ENCODE measurements around the gene BCORL1. TPM values are rescaled to one million over a fixed set of nuclear protein-coding genes. Genes with fewer than 3 reads are reported as not detected.
A peak's percentile ranks its signal among the peaks of the same experiment; 100 is the strongest.

Gene BCORL1
- total RNA-seq, 1 donor from 2014 or later, result 40.9 TPM

DNA sequence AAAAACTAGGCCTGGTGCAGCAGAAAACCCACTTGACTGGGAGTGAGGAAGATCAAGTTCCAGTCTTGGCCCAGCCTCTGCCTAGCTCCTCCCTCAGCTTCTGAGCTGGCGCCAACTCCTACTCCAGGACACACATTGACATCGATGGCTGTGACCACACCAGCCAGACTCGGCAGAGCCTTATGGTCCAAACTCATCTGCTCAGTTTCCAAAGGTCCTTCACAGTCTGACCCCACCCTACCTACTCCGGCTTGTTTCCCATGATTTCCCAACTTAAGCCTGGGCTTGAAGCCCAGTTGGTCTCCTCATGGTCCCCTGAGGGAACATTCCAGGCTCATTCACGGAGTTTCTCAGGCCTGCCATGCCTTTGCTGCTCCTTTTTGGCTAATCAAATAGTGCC, 117.7 kb downstream of the BCORL1 start:
- no peak for DNase-seq (ENCODE audit: low spot score, unreplicated experiment)
- Mint-ChIP-seq H3K27me3 (no peaks in the 10 kb centered on the region), H3K36me3 (ENCODE audit: insufficient read depth) (no peaks in the 10 kb centered on the region), H3K27ac (no peak overlapping the region), H3K9me3 (ENCODE audit: low read depth) (peaks cover 12% of the 10 kb centered on the region), H3K4me1 (ENCODE audit: low read depth) (peaks cover 4% of the 10 kb centered on the region), H3K4me3 (ENCODE audit: low read depth) (no peak overlapping the region)
- TF ChIP-seq, protein P1, sequence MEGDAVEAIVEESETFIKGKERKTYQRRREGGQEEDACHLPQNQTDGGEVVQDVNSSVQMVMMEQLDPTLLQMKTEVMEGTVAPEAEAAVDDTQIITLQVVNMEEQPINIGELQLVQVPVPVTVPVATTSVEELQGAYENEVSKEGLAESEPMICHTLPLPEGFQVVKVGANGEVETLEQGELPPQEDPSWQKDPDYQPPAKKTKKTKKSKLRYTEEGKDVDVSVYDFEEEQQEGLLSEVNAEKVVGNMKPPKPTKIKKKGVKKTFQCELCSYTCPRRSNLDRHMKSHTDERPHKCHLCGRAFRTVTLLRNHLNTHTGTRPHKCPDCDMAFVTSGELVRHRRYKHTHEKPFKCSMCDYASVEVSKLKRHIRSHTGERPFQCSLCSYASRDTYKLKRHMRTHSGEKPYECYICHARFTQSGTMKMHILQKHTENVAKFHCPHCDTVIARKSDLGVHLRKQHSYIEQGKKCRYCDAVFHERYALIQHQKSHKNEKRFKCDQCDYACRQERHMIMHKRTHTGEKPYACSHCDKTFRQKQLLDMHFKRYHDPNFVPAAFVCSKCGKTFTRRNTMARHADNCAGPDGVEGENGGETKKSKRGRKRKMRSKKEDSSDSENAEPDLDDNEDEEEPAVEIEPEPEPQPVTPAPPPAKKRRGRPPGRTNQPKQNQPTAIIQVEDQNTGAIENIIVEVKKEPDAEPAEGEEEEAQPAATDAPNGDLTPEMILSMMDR (IDR thresholded peaks at IDR 0.05; ENCODE audit: unreplicated experiment), result no peak

DNA sequence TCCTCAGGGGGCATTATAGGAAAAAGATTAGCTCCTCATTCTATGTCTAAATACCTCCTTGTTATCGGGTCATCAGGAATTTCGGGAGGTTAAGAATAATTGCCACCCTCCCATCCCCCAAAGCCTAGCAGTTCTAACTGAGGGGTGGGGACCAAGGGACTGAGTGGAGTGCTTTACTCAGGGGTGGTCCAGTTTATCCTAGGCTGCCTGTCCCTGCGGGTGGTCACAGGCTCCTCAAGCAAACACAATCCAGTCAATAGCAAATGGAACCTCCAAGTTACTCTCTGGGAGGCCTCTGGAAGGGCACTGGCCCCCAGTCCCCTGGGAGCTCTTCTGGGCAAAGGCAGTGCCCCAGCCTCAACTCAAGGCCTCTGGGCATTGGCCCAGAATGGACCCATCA, 121.2 kb downstream of the BCORL1 start:
- TF ChIP-seq, protein P1 (IDR thresholded peaks at IDR 0.05; ENCODE audit: unreplicated experiment), result no peak
- H3K4me3 Mint-ChIP-seq (ENCODE audit: low read depth), result no peak overlapping the region
- DNase-seq (ENCODE audit: low spot score, unreplicated experiment), result no peak
- no peaks in the 10 kb centered on the region for H3K36me3 Mint-ChIP-seq (ENCODE audit: insufficient read depth)
- peaks cover 10% of the 10 kb centered on the region for H3K4me1 Mint-ChIP-seq (ENCODE audit: low read depth)
- H3K27ac Mint-ChIP-seq, result no peak overlapping the region
- no peaks in the 10 kb centered on the region for H3K27me3 Mint-ChIP-seq
- H3K9me3 Mint-ChIP-seq (ENCODE audit: low read depth), result peaks cover 12% of the 10 kb centered on the region

DNA sequence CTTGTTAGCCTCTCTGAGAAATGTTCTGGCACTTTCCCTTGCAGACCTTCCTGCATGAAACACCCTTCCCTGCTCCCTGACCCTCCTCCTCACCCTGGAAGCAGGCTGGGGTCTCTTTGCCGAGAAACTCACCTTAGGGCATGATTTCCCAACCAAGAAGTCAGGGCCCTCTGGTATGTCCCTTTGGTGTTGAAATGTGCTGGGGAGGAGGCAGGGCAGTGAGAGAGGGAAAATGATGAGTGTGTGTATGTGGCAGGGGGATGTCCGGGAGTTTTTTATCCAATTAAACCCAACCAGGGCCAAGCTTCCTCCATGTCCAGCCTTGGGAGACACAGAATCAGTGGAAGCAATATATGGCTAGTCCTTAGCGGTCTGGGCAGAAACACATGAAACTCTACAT, 122.8 kb downstream of the BCORL1 start:
- no peak overlapping the region for H3K4me3 Mint-ChIP-seq (ENCODE audit: low read depth)
- H3K9me3 Mint-ChIP-seq (ENCODE audit: low read depth), result peaks cover 12% of the 10 kb centered on the region
- DNase-seq (ENCODE audit: low spot score, unreplicated experiment), result no peak
- no peaks in the 10 kb centered on the region for H3K36me3 Mint-ChIP-seq (ENCODE audit: insufficient read depth)
- no peak overlapping the region for H3K27ac Mint-ChIP-seq
- H3K27me3 Mint-ChIP-seq, result peaks cover 4% of the 10 kb centered on the region
- TF ChIP-seq, protein P1 (IDR thresholded peaks at IDR 0.05; ENCODE audit: unreplicated experiment), result no peak
- H3K4me1 Mint-ChIP-seq (ENCODE audit: low read depth), result peaks cover 13% of the 10 kb centered on the region

DNA sequence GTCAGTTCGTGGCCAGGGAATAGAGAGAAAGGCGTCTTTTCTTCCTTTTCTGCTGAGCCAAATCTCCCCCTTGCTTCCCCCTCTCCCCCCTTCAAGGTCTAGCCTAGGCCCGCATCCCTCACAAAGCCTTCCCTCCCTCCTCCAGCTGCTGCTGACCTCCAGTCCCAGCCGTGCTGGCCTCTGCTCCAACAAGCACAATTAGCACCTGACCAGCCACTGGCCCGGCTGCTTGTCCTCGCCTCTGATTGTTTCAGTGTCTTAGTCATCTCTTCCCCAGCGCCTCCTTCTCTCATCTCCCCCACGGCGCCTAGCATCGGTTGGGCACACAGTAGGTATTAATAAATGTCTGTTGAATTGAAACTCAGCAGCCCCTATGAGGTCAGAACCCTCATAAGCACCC, 123.6 kb downstream of the BCORL1 start:
- Mint-ChIP-seq H3K27ac (peak overlapping the region; percentile 33), H3K36me3 (ENCODE audit: insufficient read depth) (no peaks in the 10 kb centered on the region), H3K4me1 (ENCODE audit: low read depth) (peaks cover 13% of the 10 kb centered on the region)

More for the DNA sequence above, 123.6 kb downstream of the BCORL1 start:
- Mint-ChIP-seq H3K4me3 (ENCODE audit: low read depth) (no peak overlapping the region), H3K27me3 (peaks cover 4% of the 10 kb centered on the region), H3K9me3 (ENCODE audit: low read depth) (peaks cover 9% of the 10 kb centered on the region)
- TF ChIP-seq, protein P1 (IDR thresholded peaks at IDR 0.05; ENCODE audit: unreplicated experiment), result no peak
- no peak for DNase-seq (ENCODE audit: low spot score, unreplicated experiment)

Other genes with a start within 250 kb of the BCORL1 start
- gene XPNPEP2, start 243.7 kb upstream of the BCORL1 start, total RNA-seq, result 0.11 TPM in 1 of 2 replicates, not detected in the other
- not detected in 2 replicates for gene SASH3, start 202.7 kb upstream of the BCORL1 start, total RNA-seq
- 34.0 and 34.7 TPM in 2 replicates for gene ZDHHC9, start 138.7 kb upstream of the BCORL1 start, total RNA-seq
- 18.1 and 20.0 TPM in 2 replicates for gene UTP14A, start 76.5 kb upstream of the BCORL1 start, total RNA-seq
- 4.8 and 6.2 TPM in 2 replicates for gene ELF4, start 127.9 kb downstream of the BCORL1 start, total RNA-seq
- 35.2 and 35.5 TPM in 2 replicates for gene AIFM1, start 183.2 kb downstream of the BCORL1 start, total RNA-seq
- 0.60 and 0.87 TPM in 2 replicates for gene RAB33A, start 189.3 kb downstream of the BCORL1 start, total RNA-seq